ENCODE measurements around the gene CHST8. TPM values are rescaled to one million over a fixed set of nuclear protein-coding genes. Genes with fewer than 3 reads are reported as not detected.

The CHST8 gene
- polyA plus RNA-seq, 1 of the 3 experiments (the other 2 are of a cell fraction) = 0.05 TPM

GRCh38 chr19:33781996-33782395, 160.2 kb downstream of the CHST8 start (continued):
- TF ChIP-seq GABPA (IDR thresholded peaks at IDR 0.05; ENCODE audit: low read depth) (no peak), MAX (IDR thresholded peaks at IDR 0.05; ENCODE audit: low read depth) (no peak), JUND (IDR thresholded peaks at IDR 0.05) (no peak)

GRCh38 chr19:33784432-33784831, 162.7 kb downstream of the CHST8 start:
- Histone ChIP-seq H3K4me1 (ENCODE audit: control insufficient read depth in 1 of 2, insufficient read depth in 2 of 2, low read depth in 1 of 2, low read length in 1 of 2) (no peaks in the 10 kb centered on the region), H3F3A (replicated peaks; ENCODE audit: insufficient read depth) (no peaks in the 10 kb centered on the region), H3K4me3 (ENCODE audit: low read depth in 2 of 2, low read length in 1 of 2) (no peak overlapping the region), H3K27me3 (ENCODE audit: insufficient read depth) (no peaks in the 10 kb centered on the region), H4K20me1 (ENCODE audit: insufficient read depth) (no peaks in the 10 kb centered on the region), H3K9ac (no peak overlapping the region), H3K4me2 (no peak overlapping the region), H3K79me2 (ENCODE audit: insufficient read depth) (no peaks in the 10 kb centered on the region), H2AFZ (ENCODE audit: low read depth) (no peak overlapping the region), H3K9me2 (no peaks in the 10 kb centered on the region), H3K36me3 (replicated peaks in 1 of 2; ENCODE audit: control insufficient read depth in 1 of 2, insufficient read depth in 2 of 2, low read length in 1 of 2) (no peaks in the 10 kb centered on the region), H3K27ac (ENCODE audit: low read depth in 2 of 2, low read length in 1 of 2) (no peak overlapping the region), H3K9me3 (no peaks in the 10 kb centered on the region)
- CTCF ChIA-PET = interaction anchor here (1.1 to 5.3 kb wide), 8 partner anchors 10 to 361 kb away, joined by 4 to 50 read pairs (median 10); no protein-coding TSS in a partner anchor
- TF ChIP-seq GATA2 (CRISPR knock-in tag; IDR thresholded peaks at IDR 0.05) = no peak
- DNase-seq = no peak
- WGBS (ENCODE audit: low lambda C conversion rate) = 24% methylated on average over 5 of the region's 5 CpGs
- POLR2A ChIA-PET = interaction anchor here (1.7 kb wide), 1 partner anchor 10 kb away, joined by 3 read pairs; no protein-coding TSS in a partner anchor

GRCh38 chr19:33785795-33786194, 164.0 kb downstream of the CHST8 start:
- Histone ChIP-seq H3K27me3 (ENCODE audit: insufficient read depth) (no peaks in the 10 kb centered on the region), H3K27ac (ENCODE audit: low read depth in 2 of 2, low read length in 1 of 2) (no peak overlapping the region), H4K20me1 (ENCODE audit: insufficient read depth) (no peaks in the 10 kb centered on the region), H3K9me3 (no peaks in the 10 kb centered on the region), H3K4me2 (no peak overlapping the region), H3K4me1 (ENCODE audit: control insufficient read depth in 1 of 2, insufficient read depth in 2 of 2, low read depth in 1 of 2, low read length in 1 of 2) (no peaks in the 10 kb centered on the region), H3F3A (replicated peaks; ENCODE audit: insufficient read depth) (no peaks in the 10 kb centered on the region), H3K4me3 (ENCODE audit: low read depth in 2 of 2, low read length in 1 of 2) (no peak overlapping the region), H3K79me2 (ENCODE audit: insufficient read depth) (no peaks in the 10 kb centered on the region), H2AFZ (ENCODE audit: low read depth) (no peak overlapping the region), H3K36me3 (replicated peaks in 1 of 2; ENCODE audit: control insufficient read depth in 1 of 2, insufficient read depth in 2 of 2, low read length in 1 of 2) (no peaks in the 10 kb centered on the region), H3K9me2 (no peaks in the 10 kb centered on the region), H3K9ac (no peak overlapping the region)
- DNase-seq = no peak
- WGBS (ENCODE audit: low lambda C conversion rate) = 47% methylated on average over 6 of the region's 6 CpGs
- ChIA-PET POLR2A (interaction anchor here (1.7 kb wide), 1 partner anchor 9 kb away, joined by 3 read pairs; no protein-coding TSS in a partner anchor), CTCF (interaction anchor here (1.7 to 5.3 kb wide), 4 partner anchors 8 to 310 kb away, joined by 10 to 50 read pairs (median 29); no protein-coding TSS in a partner anchor)
- TF ChIP-seq POLR2AphosphoS5 (IDR thresholded peaks at IDR 0.05; ENCODE audit: low read depth, low read length) (no peak), RAD21 (IDR thresholded peaks at IDR 0.05; ENCODE audit: low read length) (no peak), MEF2A (IDR thresholded peaks at IDR 0.05; ENCODE audit: borderline replicate concordance, low read depth) (no peak), YY1 (IDR thresholded peaks at IDR 0.05; ENCODE audit: low read depth) (no peak), REST (IDR thresholded peaks at IDR 0.05; ENCODE audit: low read depth, low read length) (no peak), MAX (IDR thresholded peaks at IDR 0.05; ENCODE audit: low read depth) (no peak), USF2 (IDR thresholded peaks at IDR 0.05; ENCODE audit: borderline replicate concordance, low read depth, low read length) (no peak), ZBTB33 (IDR thresholded peaks at IDR 0.05; ENCODE audit: borderline replicate concordance, low read depth) (no peak), TCF12 (IDR thresholded peaks at IDR 0.05) (no peak), RFX5 (IDR thresholded peaks at IDR 0.05; ENCODE audit: low read length) (no peak), CHD2 (IDR thresholded peaks at IDR 0.05; ENCODE audit: low read length, partially characterized antibody) (no peak), JUND (IDR thresholded peaks at IDR 0.05) (no peak), SIN3A (IDR thresholded peaks at IDR 0.05; ENCODE audit: borderline replicate concordance, low read depth, low read length) (no peak), EZH2phosphoT487 (IDR thresholded peaks at IDR 0.05; ENCODE audit: borderline replicate concordance, low read depth) (no peak), ELF1 (IDR thresholded peaks at IDR 0.05) (no peak), TAF1 (IDR thresholded peaks at IDR 0.05; ENCODE audit: borderline replicate concordance, low read depth, low read length) (no peak), FOXJ3 (CRISPR knock-in tag; IDR thresholded peaks at IDR 0.05) (no peak), RXRA (IDR thresholded peaks at IDR 0.05; ENCODE audit: borderline replicate concordance, low read depth) (no peak), NRF1 (IDR thresholded peaks at IDR 0.05; ENCODE audit: low read depth, low read length) (no peak)

Measured in SK-N-SH (cell line).